SK-N-SH treated with all-trans-retinoic acid at 6 μM for 48 hours (cell line): ENCODE measurements around the gene LUC7L.

Experiments
- ARNTL ChIP-seq: fragments of 450-650 bp; formaldehyde crosslinking; IDR thresholded peaks from 2 replicates; pipeline ENCODE4 v1.5.0; 2020; ENCODE audit warnings: low read depth, mild to moderate bottlenecking, moderate library complexity, borderline replicate concordance
- BACH2 ChIP-seq: fragments of 250-450 bp; sonication (Bioruptor Pico); IDR thresholded peaks from 2 replicates; pipeline ENCODE4 v1.9.0; 2021; ENCODE audit warnings: mild to moderate bottlenecking, borderline replicate concordance
- CREB5 ChIP-seq: fragments of 250-450 bp; sonication (Bioruptor Pico); IDR thresholded peaks from 2 replicates; pipeline ENCODE4 v1.5.1; 2020; ENCODE audit warnings: low read depth, mild to moderate bottlenecking, moderate library complexity
- CSDC2 ChIP-seq: fragments of 250-450 bp; sonication (Bioruptor Pico); IDR thresholded peaks from 2 replicates; pipeline ENCODE4 v1.5.0; 2020; ENCODE audit warnings: mild to moderate bottlenecking, moderate library complexity
- RARB ChIP-seq: fragments of 250-450 bp; sonication (Bioruptor Pico); IDR thresholded peaks from 2 replicates; pipeline ENCODE4 v1.8.0; 2021; ENCODE audit warnings: mild to moderate bottlenecking, moderate library complexity
- ZC3H10 ChIP-seq: fragments of 250-450 bp; sonication (Bioruptor Pico); IDR thresholded peaks from 2 replicates; pipeline ENCODE4 v1.5.1; 2021; ENCODE audit warnings: mild to moderate bottlenecking, moderate library complexity
- ZFP3 ChIP-seq: fragments of 250-450 bp; sonication (Bioruptor Pico); IDR thresholded peaks from 2 replicates; pipeline ENCODE4 v1.5.0; 2020; ENCODE audit warnings: mild to moderate bottlenecking, moderate library complexity
- ZFP30 ChIP-seq: fragments of 450-650 bp; formaldehyde crosslinking; IDR thresholded peaks from 2 replicates; pipeline ENCODE4 v1.5.0; 2022; ENCODE audit warnings: mild to moderate bottlenecking, moderate library complexity
- ZNF8 ChIP-seq: fragments of 450-650 bp; formaldehyde crosslinking; IDR thresholded peaks from 2 replicates; pipeline ENCODE4 v1.5.0; 2020; ENCODE audit warnings: mild to moderate bottlenecking, moderate library complexity
- TF ChIP-seq, protein P1 (sequence below): fragments of 250-450 bp; sonication (Bioruptor Pico); IDR thresholded peaks from 2 replicates; pipeline ENCODE4 v1.8.0; 2020; ENCODE audit warnings: mild to moderate bottlenecking, moderate library complexity, borderline replicate concordance
- TF ChIP-seq, protein P2 (sequence below): fragments of 250-450 bp; sonication (Bioruptor Pico); IDR thresholded peaks from 2 replicates; pipeline ENCODE4 v1.8.0; 2021; ENCODE audit warnings: low read depth, mild to moderate bottlenecking, moderate library complexity, borderline replicate concordance

GRCh38 chr16:259226-259625 is 30.0 kb upstream of the LUC7L start:
- TF ChIP-seq, protein P1, sequence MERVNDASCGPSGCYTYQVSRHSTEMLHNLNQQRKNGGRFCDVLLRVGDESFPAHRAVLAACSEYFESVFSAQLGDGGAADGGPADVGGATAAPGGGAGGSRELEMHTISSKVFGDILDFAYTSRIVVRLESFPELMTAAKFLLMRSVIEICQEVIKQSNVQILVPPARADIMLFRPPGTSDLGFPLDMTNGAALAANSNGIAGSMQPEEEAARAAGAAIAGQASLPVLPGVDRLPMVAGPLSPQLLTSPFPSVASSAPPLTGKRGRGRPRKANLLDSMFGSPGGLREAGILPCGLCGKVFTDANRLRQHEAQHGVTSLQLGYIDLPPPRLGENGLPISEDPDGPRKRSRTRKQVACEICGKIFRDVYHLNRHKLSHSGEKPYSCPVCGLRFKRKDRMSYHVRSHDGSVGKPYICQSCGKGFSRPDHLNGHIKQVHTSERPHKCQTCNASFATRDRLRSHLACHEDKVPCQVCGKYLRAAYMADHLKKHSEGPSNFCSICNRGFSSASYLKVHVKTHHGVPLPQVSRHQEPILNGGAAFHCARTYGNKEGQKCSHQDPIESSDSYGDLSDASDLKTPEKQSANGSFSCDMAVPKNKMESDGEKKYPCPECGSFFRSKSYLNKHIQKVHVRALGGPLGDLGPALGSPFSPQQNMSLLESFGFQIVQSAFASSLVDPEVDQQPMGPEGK = no peak
- TF ChIP-seq ZNF8 (CRISPR knock-in tag) = no peak
- TF ChIP-seq BACH2 (CRISPR knock-in tag) = no peak
- no peak for TF ChIP-seq ZFP3 (CRISPR knock-in tag)
- no peak for TF ChIP-seq ZC3H10 (CRISPR knock-in tag)
- TF ChIP-seq CREB5 (CRISPR knock-in tag) = no peak
- TF ChIP-seq ARNTL = no peak
- TF ChIP-seq, protein P2, sequence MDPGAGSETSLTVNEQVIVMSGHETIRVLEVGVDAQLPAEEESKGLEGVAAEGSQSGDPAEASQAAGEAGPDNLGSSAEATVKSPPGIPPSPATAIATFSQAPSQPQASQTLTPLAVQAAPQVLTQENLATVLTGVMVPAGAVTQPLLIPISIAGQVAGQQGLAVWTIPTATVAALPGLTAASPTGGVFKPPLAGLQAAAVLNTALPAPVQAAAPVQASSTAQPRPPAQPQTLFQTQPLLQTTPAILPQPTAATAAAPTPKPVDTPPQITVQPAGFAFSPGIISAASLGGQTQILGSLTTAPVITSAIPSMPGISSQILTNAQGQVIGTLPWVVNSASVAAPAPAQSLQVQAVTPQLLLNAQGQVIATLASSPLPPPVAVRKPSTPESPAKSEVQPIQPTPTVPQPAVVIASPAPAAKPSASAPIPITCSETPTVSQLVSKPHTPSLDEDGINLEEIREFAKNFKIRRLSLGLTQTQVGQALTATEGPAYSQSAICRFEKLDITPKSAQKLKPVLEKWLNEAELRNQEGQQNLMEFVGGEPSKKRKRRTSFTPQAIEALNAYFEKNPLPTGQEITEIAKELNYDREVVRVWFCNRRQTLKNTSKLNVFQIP = no peak
- TF ChIP-seq ZFP30 (CRISPR knock-in tag) = no peak
- no peak for TF ChIP-seq RARB (CRISPR knock-in tag)
- no peak for TF ChIP-seq CSDC2 (CRISPR knock-in tag)
